Adipocyte (in vitro differentiated cells): ENCODE results near the gene RPS27L.
A peak's percentile ranks its signal among the peaks of the same experiment; 100 is the strongest.

ENCODE experiments used
- DNase-seq: peaks from one replicate; pipeline ENCODE4 v3.0.0-alpha.2; 2015; ENCODE audit warnings: low read depth
- H3K27me3 ChIP-seq: replicated peaks from 2 replicates; pipeline ENCODE4 v1.7.0; 2013; ENCODE audit warnings: mild to moderate bottlenecking, low read length, moderate library complexity; ENCODE audit not compliant: control insufficient read depth, insufficient read depth
- H3K36me3 ChIP-seq: 2 replicates; pipeline ENCODE4 v1.7.0; 2013; ENCODE audit warnings: low read length, mild to moderate bottlenecking, moderate library complexity; ENCODE audit not compliant: control insufficient read depth, insufficient read depth, severe bottlenecking
- H3K4me1 ChIP-seq: 2 replicates; pipeline ENCODE4 v1.7.0; 2013; ENCODE audit warnings: mild to moderate bottlenecking, low read length, moderate library complexity; ENCODE audit not compliant: control insufficient read depth, insufficient read depth
- H3K4me3 ChIP-seq: 2 replicates; pipeline ENCODE4 v1.7.0; 2013; ENCODE audit warnings: mild to moderate bottlenecking, low read length, moderate library complexity
- H3K9ac ChIP-seq: 2 replicates; pipeline ENCODE4 v1.7.0; 2013; ENCODE audit warnings: mild to moderate bottlenecking, low read length, moderate library complexity
- H3K9me3 ChIP-seq: 2 replicates; pipeline ENCODE4 v1.7.0; 2013; ENCODE audit warnings: mild to moderate bottlenecking, low read length, moderate library complexity; ENCODE audit not compliant: control insufficient read depth

RPS27L gene

DNA sequence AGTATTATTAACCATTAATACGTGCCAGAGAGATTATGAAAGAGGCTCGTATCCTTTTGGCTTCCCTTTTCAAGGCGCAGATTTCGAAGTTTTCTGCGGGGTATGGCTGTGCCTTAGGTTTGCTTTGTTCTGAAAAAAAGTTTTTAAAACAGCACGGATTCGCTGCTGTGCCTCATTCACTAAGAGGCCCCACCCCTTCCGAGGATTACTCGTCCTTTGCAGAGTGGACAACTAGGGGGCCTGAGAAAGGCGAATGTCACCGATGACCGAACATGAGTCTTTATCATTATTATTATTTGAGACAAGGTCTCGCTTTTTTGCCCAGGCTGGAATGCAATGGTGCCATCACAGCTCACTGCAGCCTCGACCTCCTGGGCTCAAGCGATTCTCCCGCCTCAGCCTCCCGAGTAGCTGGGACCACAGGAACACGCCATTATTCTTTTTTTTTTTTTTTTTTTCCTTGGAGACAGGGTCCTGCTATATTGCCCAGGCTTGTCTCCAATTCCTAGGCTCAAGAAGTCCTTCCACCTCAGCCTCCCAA lies 684 bp upstream of the RPS27L start:
- peak overlapping the region; percentile 98 for H3K9ac ChIP-seq
- H3K4me1 ChIP-seq = peaks cover 16% of the 10 kb centered on the region
- H3K9me3 ChIP-seq = no peaks in the 10 kb centered on the region
- peak; percentile 94 for DNase-seq
- peak overlapping the region; percentile 91 for H3K4me3 ChIP-seq
- no peaks in the 10 kb centered on the region for H3K27me3 ChIP-seq
- H3K36me3 ChIP-seq = peaks cover 25% of the 10 kb centered on the region

DNA sequence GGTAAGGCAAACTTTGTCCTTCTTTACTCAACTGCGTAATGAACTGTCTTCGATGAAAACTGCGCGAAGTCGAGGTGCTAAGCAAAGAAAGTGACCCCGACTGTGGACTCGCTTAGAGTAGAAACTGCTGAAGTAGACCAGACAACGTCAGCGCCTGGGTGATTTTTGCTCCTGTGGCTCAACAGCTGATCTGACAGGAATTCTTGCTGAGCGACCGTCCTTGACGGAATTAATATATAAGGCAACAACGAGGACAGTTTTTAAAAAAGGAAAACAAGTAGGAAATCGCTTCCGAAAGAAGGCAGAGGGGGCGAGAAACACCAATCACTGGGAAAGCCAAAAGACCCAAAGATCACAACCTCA lies 541 bp downstream of the RPS27L start:
- Histone ChIP-seq H3K9me3 (no peaks in the 10 kb centered on the region), H3K36me3 (peaks cover 37% of the 10 kb centered on the region), H3K27me3 (no peaks in the 10 kb centered on the region), H3K9ac (peak overlapping the region; percentile 98), H3K4me3 (peak overlapping the region; percentile 91), H3K4me1 (peaks cover 19% of the 10 kb centered on the region)
- DNase-seq = peak; percentile 74

- Histone ChIP-seq H3K9ac (peak overlapping the region; percentile 98), H3K27me3 (no peaks in the 10 kb centered on the region), H3K9me3 (no peaks in the 10 kb centered on the region), H3K36me3 (peaks cover 43% of the 10 kb centered on the region), H3K4me1 (peaks cover 19% of the 10 kb centered on the region), H3K4me3 (peak overlapping the region; percentile 91)
- peak; percentile 58 for DNase-seq
Measured at GRCh38 chr15:63156086-63156710, 1.1 kb downstream of the RPS27L start.

DNA sequence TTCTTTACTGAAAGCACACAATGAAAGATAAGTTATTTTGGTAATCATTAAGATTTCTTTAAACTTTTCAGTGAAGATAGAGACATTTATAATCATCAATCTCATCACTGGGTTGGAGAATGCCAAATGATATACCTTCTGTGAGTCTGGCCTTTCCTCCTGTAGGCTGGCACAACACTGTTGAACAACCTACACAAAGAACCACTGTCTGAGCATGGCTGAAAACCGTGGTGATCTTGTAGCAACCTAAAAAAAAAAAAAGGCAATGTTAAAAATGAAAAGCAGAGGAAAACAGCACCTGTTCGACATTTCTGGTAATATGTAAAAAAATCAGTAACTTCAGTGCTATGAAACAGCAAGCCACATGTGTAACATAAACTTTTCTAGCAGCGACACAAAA lies 1.8 kb downstream of the RPS27L start:
- Histone ChIP-seq H3K9ac (peak overlapping the region; percentile 98), H3K9me3 (no peaks in the 10 kb centered on the region), H3K36me3 (peaks cover 45% of the 10 kb centered on the region), H3K4me1 (peaks cover 19% of the 10 kb centered on the region), H3K27me3 (no peaks in the 10 kb centered on the region), H3K4me3 (peak overlapping the region; percentile 91)
- no peak for DNase-seq

- Histone ChIP-seq H3K9ac (no peak overlapping the region), H3K4me3 (no peak overlapping the region), H3K36me3 (peaks cover 70% of the 10 kb centered on the region), H3K9me3 (no peaks in the 10 kb centered on the region), H3K27me3 (no peaks in the 10 kb centered on the region), H3K4me1 (peaks cover 30% of the 10 kb centered on the region)
- no peak for DNase-seq
Measured at GRCh38 chr15:63151665-63152064, 5.6 kb downstream of the RPS27L start.

DNA sequence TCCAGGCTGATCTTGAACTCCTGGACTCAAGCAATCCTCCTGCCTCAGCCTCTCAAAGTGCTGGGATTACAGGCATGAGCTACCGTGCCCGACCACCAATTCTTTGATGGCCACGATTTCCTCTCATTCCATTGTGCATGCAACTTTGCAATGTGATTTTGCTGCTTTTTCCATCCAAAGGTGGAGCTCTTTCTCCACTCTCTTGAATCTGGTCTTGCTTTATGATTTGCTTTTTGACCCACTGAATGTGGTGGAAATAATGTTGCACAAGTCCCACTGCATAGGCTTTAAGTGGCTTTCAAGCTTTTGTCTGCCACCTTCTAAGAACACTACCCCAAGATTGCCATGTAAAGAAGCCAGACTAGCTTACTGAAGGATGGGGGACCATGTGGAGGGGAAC lies 10.6 kb downstream of the RPS27L start:
- no peak overlapping the region for H3K9ac ChIP-seq
- no peak for DNase-seq

DNA sequence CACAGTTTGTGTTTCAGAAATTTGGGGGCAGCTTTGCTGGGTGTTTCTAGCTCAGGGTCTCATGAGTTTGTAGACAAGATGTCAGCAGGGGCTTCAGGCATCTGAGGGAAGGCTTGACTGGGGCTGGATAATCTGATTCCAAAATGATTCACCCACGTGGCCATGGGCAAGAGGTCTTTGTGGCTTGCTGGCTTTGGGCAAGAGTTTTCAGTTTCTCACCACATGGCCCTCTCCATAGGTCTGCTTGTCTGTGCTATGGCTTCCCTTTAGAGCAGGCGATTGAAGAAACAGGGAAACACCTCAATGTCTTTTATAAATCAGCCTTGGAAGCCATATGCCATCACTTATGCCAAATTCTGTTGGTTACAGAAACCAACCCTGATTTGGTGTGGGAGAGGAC lies 11.9 kb downstream of the RPS27L start:
- Histone ChIP-seq H3K9ac (no peak overlapping the region), H3K9me3 (no peaks in the 10 kb centered on the region), H3K36me3 (peaks cover 52% of the 10 kb centered on the region), H3K4me3 (no peak overlapping the region), H3K4me1 (peaks cover 13% of the 10 kb centered on the region), H3K27me3 (no peaks in the 10 kb centered on the region)
- no peak for DNase-seq

More for the DNA sequence above, 10.6 kb downstream of the RPS27L start:
- Histone ChIP-seq H3K36me3 (peaks cover 48% of the 10 kb centered on the region), H3K27me3 (no peaks in the 10 kb centered on the region), H3K9me3 (no peaks in the 10 kb centered on the region), H3K4me3 (no peak overlapping the region), H3K4me1 (peaks cover 13% of the 10 kb centered on the region)

DNA sequence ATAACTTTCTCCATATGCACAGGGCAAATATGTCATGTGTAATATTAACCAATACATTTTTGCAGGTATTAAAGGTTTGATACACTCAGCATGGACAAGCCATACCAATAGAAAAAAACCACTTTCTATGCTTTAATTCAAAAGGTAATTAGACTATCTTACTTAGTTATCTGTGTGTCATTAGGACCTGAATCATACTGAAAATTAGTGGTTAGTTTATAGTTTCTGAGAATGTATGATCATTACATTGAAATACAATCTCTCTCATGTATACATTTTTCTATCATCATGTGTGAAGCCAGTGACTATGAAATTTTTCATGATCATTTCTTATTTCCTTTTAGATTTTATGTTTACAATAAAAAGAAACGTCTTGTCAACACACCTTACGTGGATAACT lies 16.3 kb downstream of the RPS27L start:
- Histone ChIP-seq H3K9ac (no peak overlapping the region), H3K4me3 (no peak overlapping the region), H3K4me1 (peaks cover 27% of the 10 kb centered on the region), H3K36me3 (peaks cover 27% of the 10 kb centered on the region), H3K27me3 (no peaks in the 10 kb centered on the region), H3K9me3 (no peaks in the 10 kb centered on the region)
- DNase-seq = no peak

DNA sequence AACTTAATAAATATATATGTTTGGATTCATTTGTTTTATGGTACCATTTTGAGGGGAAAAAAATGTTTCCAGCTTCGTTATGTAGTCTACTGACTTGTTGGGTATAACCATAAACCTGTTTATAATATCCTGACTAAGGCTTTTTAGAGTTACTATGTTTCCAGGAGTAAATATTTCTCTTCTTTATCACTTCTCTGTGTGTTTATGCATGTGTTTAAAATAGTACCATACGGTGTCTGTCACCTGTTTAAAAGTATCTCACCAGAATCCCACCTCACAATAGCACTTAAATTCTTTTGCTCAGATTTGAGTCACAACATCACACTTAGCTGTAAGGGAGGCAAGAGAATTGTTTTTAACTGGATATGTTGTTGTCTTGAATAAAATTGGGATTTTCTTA lies 20.5 kb downstream of the RPS27L start:
- peak overlapping the region; percentile 57 for H3K9ac ChIP-seq
- H3K4me1 ChIP-seq = peaks cover 56% of the 10 kb centered on the region
- peaks cover 17% of the 10 kb centered on the region for H3K36me3 ChIP-seq
- no peak overlapping the region for H3K4me3 ChIP-seq
- no peaks in the 10 kb centered on the region for H3K9me3 ChIP-seq
- H3K27me3 ChIP-seq = no peaks in the 10 kb centered on the region
- DNase-seq = no peak

- H3K9me3 ChIP-seq = no peaks in the 10 kb centered on the region
- peak overlapping the region; percentile 89 for H3K9ac ChIP-seq
- H3K36me3 ChIP-seq = peaks cover 17% of the 10 kb centered on the region
- H3K27me3 ChIP-seq = no peaks in the 10 kb centered on the region
- peaks cover 56% of the 10 kb centered on the region for H3K4me1 ChIP-seq
- peak; percentile 84 for DNase-seq
- H3K4me3 ChIP-seq = no peak overlapping the region
Measured at GRCh38 chr15:63135804-63136203, 21.5 kb downstream of the RPS27L start.

GRCh38 chr15:63135281-63135680 lies 22.0 kb downstream of the RPS27L start:
- Histone ChIP-seq H3K4me3 (no peak overlapping the region), H3K27me3 (no peaks in the 10 kb centered on the region), H3K36me3 (peaks cover 20% of the 10 kb centered on the region), H3K9ac (peak overlapping the region; percentile 89), H3K4me1 (peaks cover 56% of the 10 kb centered on the region), H3K9me3 (no peaks in the 10 kb centered on the region)
- DNase-seq = peak; percentile 58
